ENCODE data around the gene RNF5.
"Not testable (repeated sequence)": the region's sequence is repeated elsewhere in the genome, so short reads cannot be mapped to it uniquely, and the experiment has no call there.

- not testable (repeated sequence) for TF ChIP-seq CTCF, POLR2AphosphoS5 (IDR thresholded peaks at IDR 0.05)
Measured at GRCh38 chr6:32144238-32144637, 34.0 kb upstream of the RNF5 start.
